HCT116 (cell line): Measurements from ENCODE around the gene DDB1. TPM values are rescaled to one million over a fixed set of nuclear protein-coding genes. Genes with fewer than 3 reads are reported as not detected.

ENCODE experiments used
- ATAC-seq: fragments of 200-7000 bp; cut with Tn5 transposase; 2 replicates; pipeline ENCODE4 v1.9.1; 2020; ENCODE audit warnings: mild to moderate bottlenecking, moderate library complexity
- BruUV-seq: library from RNA; stranded (reverse); fragments of 400-500 nt; replicated peaks from 2 replicates; lab custom pipeline; 2021; lab: Mats Ljungman, UMichigan
- CTCF ChIA-PET: fragments of 300-600 bp; sonication (Branson Sonifier 250); formaldehyde crosslinking; loops from one replicate; lab custom pipeline; 2021; ENCODE audit warnings: antibody characterized with exemption; lab: Charles Lee
- POLR2A ChIA-PET: fragments of 300-600, 350-600 bp; sonication (Branson Sonifier 250); formaldehyde crosslinking; loops from one replicate; lab custom pipeline; 2021; ENCODE audit warnings: antibody characterized with exemption; lab: Charles Lee
- RAD21 ChIA-PET, 2 experiments: fragments of 300-600 bp; sonication (Branson Sonifier 250); formaldehyde crosslinking; loops; one replicate each; lab custom pipeline; 2023; ENCODE audit warnings: low total read pairs in 2 of 2; ENCODE audit not compliant: uncharacterized antibody in 2 of 2, unreplicated experiment in 2 of 2, low non-redundant PET in 1 of 2; lab: Charles Lee
- DNase-seq: peaks from one replicate; pipeline ENCODE4 v3.0.0-alpha.2; 2010; ENCODE audit warnings: low read depth, low spot score
- H2AFZ ChIP-seq: fragments of 200-600 bp; shearing (Covaris generic), sonication (generic); 2 replicates; pipeline ENCODE4 v1.6.1; 2017; ENCODE audit warnings: low read depth, mixed run types, mixed read lengths, antibody characterized with exemption, low read length; ENCODE audit not compliant: poor library complexity, severe bottlenecking
- H3K27ac ChIP-seq: 2 replicates; pipeline ENCODE4 v1.5.1; 2012; ENCODE audit warnings: low read depth, low read length
- H3K27me3 ChIP-seq: fragments of 200-600 bp; sonication (generic); 2 replicates; pipeline ENCODE4 v1.6.1; 2016; ENCODE audit warnings: mixed run types, low read length, mixed read lengths; ENCODE audit not compliant: insufficient read depth
- H3K36me3 ChIP-seq, 2 experiments: fragments of 200-500 bp in 1 of 2; fragments of 200-600 bp in 1 of 2; sonication (Bioruptor generic) in 1 of 2; sonication (generic) in 1 of 2; 2 replicates each; pipeline versions ENCODE4 v1.5.1 to v1.6.1; 2014 to 2016; ENCODE audit warnings: low read length in 2 of 2, inconsistent platforms in 1 of 2, mixed read lengths in 1 of 2, mixed run types in 1 of 2; ENCODE audit not compliant: insufficient read depth in 2 of 2, control insufficient read depth in 1 of 2
- H3K4me1 ChIP-seq, 2 experiments: fragments of 200-600 bp in 1 of 2; sonication (generic) in 1 of 2; 2 replicates each; pipeline versions ENCODE4 v1.5.1 to v1.6.1; 2012 to 2017; ENCODE audit warnings: low read length in 2 of 2, inconsistent platforms in 1 of 2, mild to moderate bottlenecking in 1 of 2, mixed read lengths in 1 of 2, mixed run types in 1 of 2, moderate library complexity in 1 of 2; ENCODE audit not compliant: insufficient read depth in 2 of 2, control insufficient read depth in 1 of 2
- H3K4me2 ChIP-seq: fragments of 200-600 bp; sonication (generic); 2 replicates; pipeline ENCODE4 v1.6.1; 2017; ENCODE audit warnings: mixed run types, low read length, mixed read lengths
- H3K4me3 ChIP-seq, 2 experiments: fragments of 200-600 bp in 1 of 2; sonication (generic) in 1 of 2; replicated peaks in 1 of 2; 2 replicates each; pipeline ENCODE4 v1.5.1; 2011 to 2016; ENCODE audit warnings: low read length in 2 of 2, control low read depth in 1 of 2, low read depth in 1 of 2, mild to moderate bottlenecking in 1 of 2, mixed read lengths in 1 of 2, mixed run types in 1 of 2
- H3K79me2 ChIP-seq: fragments of 200-600 bp; sonication (generic); 2 replicates; pipeline ENCODE4 v1.6.1; 2017; ENCODE audit warnings: mild to moderate bottlenecking, mixed run types, low read length, moderate library complexity, mixed read lengths; ENCODE audit not compliant: insufficient read depth
- H3K9ac ChIP-seq: fragments of 200-600 bp; sonication (generic); 2 replicates; pipeline ENCODE4 v1.6.1; 2016; ENCODE audit warnings: low read length, mixed read lengths
- H3K9me2 ChIP-seq: fragments of 200-600 bp; sonication (generic), shearing (Covaris generic); 2 replicates; pipeline ENCODE4 v1.6.1; 2017; ENCODE audit warnings: mixed run types, mild to moderate bottlenecking, moderate library complexity; ENCODE audit not compliant: insufficient read depth
- H3K9me3 ChIP-seq, 2 experiments: fragments of 200-500 bp in 1 of 2; fragments of 200-600 bp in 1 of 2; sonication (Bioruptor generic) in 1 of 2; sonication (generic) in 1 of 2; 2 replicates each; pipeline ENCODE4 v1.6.1; 2014 to 2017; ENCODE audit warnings: low read length in 2 of 2, mixed read lengths in 2 of 2, inconsistent platforms in 1 of 2, low read depth in 1 of 2, mild to moderate bottlenecking in 1 of 2, mixed run types in 1 of 2, moderate library complexity in 1 of 2; ENCODE audit not compliant: control insufficient read depth in 1 of 2, insufficient read depth in 1 of 2
- H4K20me1 ChIP-seq: fragments of 200-600 bp; sonication (generic), shearing (Covaris generic); 2 replicates; pipeline ENCODE4 v1.6.1; 2017; ENCODE audit warnings: mixed run types, mild to moderate bottlenecking, moderate library complexity; ENCODE audit not compliant: insufficient read depth
- ATF3 ChIP-seq: IDR thresholded peaks from 2 replicates; pipeline ENCODE4 v1.6.1; 2012
- CEBPB ChIP-seq: IDR thresholded peaks from 2 replicates; pipeline ENCODE4 v1.6.1; 2012; ENCODE audit warnings: low read depth
- EGR1 ChIP-seq: IDR thresholded peaks from 2 replicates; pipeline ENCODE4 v1.6.1; 2012; ENCODE audit warnings: low read depth
- ELF1 ChIP-seq: IDR thresholded peaks from 2 replicates; pipeline ENCODE4 v1.6.1; 2012; ENCODE audit warnings: low read depth, borderline replicate concordance
- EZH2 ChIP-seq: fragments of 200-600 bp; sonication (generic); IDR thresholded peaks from 2 replicates; pipeline ENCODE4 v1.6.1; 2017; ENCODE audit warnings: antibody characterized with exemption, mixed run types
- EZH2phosphoT487 ChIP-seq: fragments of 200-600 bp; IDR thresholded peaks from 2 replicates; pipeline ENCODE4 v1.6.1; 2018; ENCODE audit warnings: antibody characterized with exemption, borderline replicate concordance
- POLR2A ChIP-seq: IDR thresholded peaks from 2 replicates; pipeline ENCODE4 v1.7.0; 2011; ENCODE audit warnings: borderline replicate concordance; ENCODE audit not compliant: insufficient read depth, insufficient read length; ENCODE audit errors: extremely low read depth
- POLR2AphosphoS5 ChIP-seq: IDR thresholded peaks from 2 replicates; pipeline ENCODE4 v1.6.1; 2011; ENCODE audit warnings: mild to moderate bottlenecking, low read depth, low read length, moderate library complexity
- REST ChIP-seq: IDR thresholded peaks from 2 replicates; pipeline ENCODE4 v1.6.1; 2012; ENCODE audit warnings: low read depth
- SRF ChIP-seq: IDR thresholded peaks from 2 replicates; pipeline ENCODE4 v1.6.1; 2012; ENCODE audit warnings: low read depth
- YY1 ChIP-seq: IDR thresholded peaks from 2 replicates; pipeline ENCODE4 v1.6.1; 2011; ENCODE audit warnings: low read length, low read depth, moderate library complexity, mild to moderate bottlenecking; ENCODE audit not compliant: insufficient replicate concordance; ENCODE audit errors: extremely low read depth
- ZBTB33 ChIP-seq: IDR thresholded peaks from 2 replicates; pipeline ENCODE4 v1.6.1; 2011; ENCODE audit warnings: mild to moderate bottlenecking, low read length, moderate library complexity; ENCODE audit not compliant: insufficient replicate concordance; ENCODE audit errors: extremely low read depth
- ZFX ChIP-seq: fragments of 450-650 bp; IDR thresholded peaks from 2 replicates; pipeline ENCODE4 v1.6.1; 2017
- ZNF274 ChIP-seq: fragments of 200-500 bp; sonication (Bioruptor generic); IDR thresholded peaks from 2 replicates; pipeline ENCODE4 v1.6.1; 2014; ENCODE audit warnings: mild to moderate bottlenecking, low read depth, low read length, inconsistent platforms
- intact Hi-C: fragments of 100-400 bp; cut with micrococcal nuclease; formaldehyde crosslinking; loops from 2 replicates; pipeline ENCODE4 v1.10.0; 2022
- total RNA-seq: library from RNA; stranded (reverse); gene quantifications from one replicate; pipeline ENCODE4 v1.2.1, GENCODE V29; 2021; ENCODE audit not compliant: unreplicated experiment
- TF ChIP-seq, protein P1 (sequence below), 3 experiments: fragments of 200-600 bp in 1 of 3; sonication (generic) in 1 of 3; IDR thresholded peaks in 2 of 3; conservative IDR thresholded peaks in 1 of 3; 2 replicates each; pipeline ENCODE4 v1.5.1; 2012 to 2017; ENCODE audit warnings: low read depth in 2 of 3, low read length in 2 of 3, antibody characterized with exemption in 1 of 3, borderline replicate concordance in 1 of 3, control low read depth in 1 of 3, mild to moderate bottlenecking in 1 of 3, mixed read lengths in 1 of 3, mixed run types in 1 of 3, moderate library complexity in 1 of 3; ENCODE audit not compliant: insufficient read depth in 1 of 3

The DDB1 gene
- total RNA-seq, 1 experiment from 2014 or later, result 269 TPM

DNA sequence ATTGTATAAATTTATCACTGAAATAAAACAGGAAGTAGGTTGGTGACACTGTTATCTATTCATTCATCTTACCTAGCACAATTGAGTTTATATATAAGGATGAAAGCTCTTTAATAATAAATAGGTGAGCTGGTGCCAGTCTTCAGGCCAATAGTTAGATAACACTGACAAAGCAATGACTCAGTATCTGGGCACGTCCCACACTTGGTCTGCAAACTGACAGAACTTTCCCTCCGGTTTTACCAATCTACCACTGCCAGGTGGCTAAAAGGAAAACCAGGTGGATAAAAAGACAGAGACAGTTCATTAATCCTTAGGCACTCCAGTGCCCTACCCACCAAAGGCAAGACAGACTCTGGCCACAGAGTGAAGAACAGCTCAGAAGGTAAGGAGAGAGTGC, 17.6 kb downstream of the DDB1 start:
- Histone ChIP-seq H3K27ac (no peak overlapping the region), H3K9me2 (no peaks in the 10 kb centered on the region), H3K36me3 (peaks cover 68 to 79% of the 10 kb centered on the region in 2 experiments), H3K9me3 (no peaks in the 10 kb centered on the region), H3K4me1 (no peaks in the 10 kb centered on the region), H3K4me2 (no peak overlapping the region), H3K27me3 (no peaks in the 10 kb centered on the region), H4K20me1 (peaks cover 4% of the 10 kb centered on the region; the same call in 1 of the 2 replicates), H3K4me3 (no peak overlapping the region), H3K9ac (no peak overlapping the region), H2AFZ (no peak overlapping the region), H3K79me2 (peaks cover 7% of the 10 kb centered on the region; the same call in 1 of the 2 replicates)
- no peak for ATAC-seq
- no TSS peak for BruUV-seq
- DNase-seq, result no peak
- TF ChIP-seq ZBTB33 (no peak), ZNF274 (no peak), EZH2 (no peak), REST (no peak), ZFX (no peak), YY1 (no peak), EGR1 (no peak), SRF (no peak), POLR2AphosphoS5 (no peak), ATF3 (no peak), POLR2A (no peak), CEBPB (no peak), ELF1 (no peak), EZH2phosphoT487 (no peak)
- TF ChIP-seq, protein P1, sequence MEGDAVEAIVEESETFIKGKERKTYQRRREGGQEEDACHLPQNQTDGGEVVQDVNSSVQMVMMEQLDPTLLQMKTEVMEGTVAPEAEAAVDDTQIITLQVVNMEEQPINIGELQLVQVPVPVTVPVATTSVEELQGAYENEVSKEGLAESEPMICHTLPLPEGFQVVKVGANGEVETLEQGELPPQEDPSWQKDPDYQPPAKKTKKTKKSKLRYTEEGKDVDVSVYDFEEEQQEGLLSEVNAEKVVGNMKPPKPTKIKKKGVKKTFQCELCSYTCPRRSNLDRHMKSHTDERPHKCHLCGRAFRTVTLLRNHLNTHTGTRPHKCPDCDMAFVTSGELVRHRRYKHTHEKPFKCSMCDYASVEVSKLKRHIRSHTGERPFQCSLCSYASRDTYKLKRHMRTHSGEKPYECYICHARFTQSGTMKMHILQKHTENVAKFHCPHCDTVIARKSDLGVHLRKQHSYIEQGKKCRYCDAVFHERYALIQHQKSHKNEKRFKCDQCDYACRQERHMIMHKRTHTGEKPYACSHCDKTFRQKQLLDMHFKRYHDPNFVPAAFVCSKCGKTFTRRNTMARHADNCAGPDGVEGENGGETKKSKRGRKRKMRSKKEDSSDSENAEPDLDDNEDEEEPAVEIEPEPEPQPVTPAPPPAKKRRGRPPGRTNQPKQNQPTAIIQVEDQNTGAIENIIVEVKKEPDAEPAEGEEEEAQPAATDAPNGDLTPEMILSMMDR (IDR thresholded peaks at IDR 0.05 in 2 of 3, conservative IDR thresholded peaks at IDR 0.05 in 1 of 3; ENCODE audit: borderline replicate concordance in 1 of 3, insufficient read depth in 1 of 3, low read depth in 2 of 3, low read length in 2 of 3), result no peak
- CTCF ChIA-PET, result no interaction called here
- RAD21 ChIA-PET, result no interaction called here
- intact Hi-C loops, result loop anchor here (5.0 kb wide), 1 partner anchor 92 kb away; no protein-coding TSS in a partner anchor
- POLR2A ChIA-PET, result no interaction called here
